NCI-H128 (cell line): ENCODE results near the gene TAAR5.
"Not testable (repeated sequence)": the region's sequence is repeated elsewhere in the genome, so short reads cannot be mapped to it uniquely, and the experiment has no call there.

Source experiments
- DNase-seq: peaks from one replicate; lab custom pipeline; 2025; ENCODE audit not compliant: unreplicated experiment; lab: John Stamatoyannopoulos, UW

TAAR5 gene

DNA sequence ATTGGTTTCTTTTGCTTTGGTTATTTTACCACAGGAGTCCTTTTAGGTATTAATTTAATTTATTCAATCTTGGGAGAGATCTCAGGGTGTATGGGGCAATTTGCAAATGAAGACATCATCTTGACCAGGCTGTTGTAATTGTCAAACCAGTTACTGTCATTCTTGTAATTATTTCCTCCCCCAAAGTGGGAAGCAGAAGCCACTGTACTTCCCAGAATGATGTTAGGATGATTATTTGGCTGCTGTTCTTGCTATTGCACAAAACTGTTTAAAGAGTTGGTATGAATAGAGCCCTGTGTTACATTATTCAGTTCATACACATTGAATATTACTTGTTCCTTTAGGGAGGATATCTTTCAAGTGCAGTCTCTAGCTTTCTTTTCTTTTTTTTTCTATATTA, 17.8 kb downstream of the TAAR5 start:
- DNase-seq, result no peak

DNA sequence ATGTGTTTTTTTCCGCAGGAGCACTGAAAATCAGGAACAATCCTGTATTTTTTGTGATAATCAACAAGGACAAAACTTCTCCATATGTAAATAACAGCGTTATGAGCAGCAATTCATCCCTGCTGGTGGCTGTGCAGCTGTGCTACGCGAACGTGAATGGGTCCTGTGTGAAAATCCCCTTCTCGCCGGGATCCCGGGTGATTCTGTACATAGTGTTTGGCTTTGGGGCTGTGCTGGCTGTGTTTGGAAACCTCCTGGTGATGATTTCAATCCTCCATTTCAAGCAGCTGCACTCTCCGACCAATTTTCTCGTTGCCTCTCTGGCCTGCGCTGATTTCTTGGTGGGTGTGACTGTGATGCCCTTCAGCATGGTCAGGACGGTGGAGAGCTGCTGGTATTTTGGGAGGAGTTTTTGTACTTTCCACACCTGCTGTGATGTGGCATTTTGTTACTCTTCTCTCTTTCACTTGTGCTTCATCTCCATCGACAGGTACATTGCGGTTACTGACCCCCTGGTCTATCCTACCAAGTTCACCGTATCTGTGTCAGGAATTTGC, 19.2 kb downstream of the TAAR5 start, which contains the start of gene TAAR6:
Gene TAAR6, plus strand, starts transcription at position 102 of the 557 bp plus-strand sequence. Its CDS starts 0 bp downstream, at position 102.
- no peak for DNase-seq

DNA sequence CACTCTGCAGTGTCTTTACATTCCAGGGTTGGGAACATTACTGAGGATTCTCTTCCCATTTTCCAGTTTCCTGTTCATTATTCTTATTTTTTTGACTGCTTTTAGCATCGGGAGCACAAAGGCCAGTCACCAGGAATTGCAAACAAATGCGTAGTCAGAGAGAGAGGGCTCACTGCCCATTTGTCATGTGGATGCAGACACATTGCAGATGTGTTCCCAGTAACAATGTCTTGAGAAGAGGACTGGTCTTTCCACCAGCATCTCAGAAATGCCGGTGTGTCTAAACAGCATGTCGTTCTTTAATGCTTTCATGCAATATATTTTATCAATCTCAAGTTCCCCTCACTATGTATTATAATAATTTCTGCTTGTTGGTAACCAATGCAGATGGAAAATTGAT, 20.4 kb downstream of the TAAR5 start:
- DNase-seq, result no peak

GRCh38 chr6:132568611-132569010, 20.9 kb downstream of the TAAR5 start:
- DNase-seq, result no peak

DNA sequence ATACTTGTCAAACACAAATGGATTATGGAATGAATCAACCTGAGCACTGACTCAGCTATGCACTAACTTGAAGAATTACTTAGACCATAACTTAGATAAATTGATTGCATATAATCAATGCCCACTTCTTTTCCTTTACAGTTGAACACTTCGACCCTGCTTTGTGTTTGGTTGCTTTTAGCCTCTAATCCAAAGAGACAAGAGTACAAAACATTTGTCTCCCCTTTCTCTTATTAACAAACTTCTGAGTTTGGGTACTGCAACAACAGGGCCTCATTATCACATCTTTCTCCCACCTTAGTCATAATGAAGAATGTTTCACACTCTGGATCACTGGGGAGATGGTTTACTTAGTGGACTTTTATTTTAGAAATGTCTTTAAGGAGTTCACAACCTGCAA, 22.0 kb downstream of the TAAR5 start:
- no peak for DNase-seq

DNA sequence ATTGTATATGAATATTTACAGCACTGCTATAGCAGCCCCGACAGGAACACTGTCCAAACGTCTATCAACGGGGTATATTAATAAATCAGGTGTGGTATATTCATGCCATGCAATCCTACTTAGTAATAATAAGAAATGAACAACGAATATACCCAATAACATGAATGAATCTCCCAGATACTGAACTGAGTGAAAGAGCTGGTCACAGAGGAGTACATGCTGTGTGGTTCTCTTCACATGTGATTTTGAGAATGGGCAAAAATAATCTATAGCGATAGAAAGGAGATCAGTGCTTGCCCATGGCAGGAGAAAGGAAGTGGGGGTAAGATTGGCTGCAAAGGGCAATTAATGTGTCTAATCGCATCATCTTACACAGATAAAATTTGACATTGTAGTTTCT, 23.1 kb downstream of the TAAR5 start:
- DNase-seq, result no peak

GRCh38 chr6:132560087-132560486, 29.5 kb downstream of the TAAR5 start:
- DNase-seq, result not testable (repeated sequence)

DNA sequence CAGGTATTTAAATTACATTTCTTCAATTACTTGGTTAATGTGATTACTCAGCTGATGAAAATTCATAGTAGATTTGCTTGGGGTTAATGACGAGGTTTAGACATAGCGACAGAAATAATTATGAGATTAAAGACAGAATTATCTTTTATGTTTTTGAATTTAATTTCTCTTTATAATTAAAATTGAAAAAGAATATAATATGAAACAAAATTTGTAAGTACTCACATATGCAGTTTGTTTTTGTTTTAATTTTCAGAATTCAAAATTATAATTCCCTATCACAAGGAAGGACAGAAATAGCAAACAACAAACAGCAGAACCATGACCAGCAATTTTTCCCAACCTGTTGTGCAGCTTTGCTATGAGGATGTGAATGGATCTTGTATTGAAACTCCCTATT, 37.2 kb downstream of the TAAR5 start, which contains the start of gene TAAR8:
Gene TAAR8, plus strand, starts transcription at position 301 of the 400 bp plus-strand sequence. Its CDS starts 21 bp downstream, at position 322.
- no peak for DNase-seq

DNA sequence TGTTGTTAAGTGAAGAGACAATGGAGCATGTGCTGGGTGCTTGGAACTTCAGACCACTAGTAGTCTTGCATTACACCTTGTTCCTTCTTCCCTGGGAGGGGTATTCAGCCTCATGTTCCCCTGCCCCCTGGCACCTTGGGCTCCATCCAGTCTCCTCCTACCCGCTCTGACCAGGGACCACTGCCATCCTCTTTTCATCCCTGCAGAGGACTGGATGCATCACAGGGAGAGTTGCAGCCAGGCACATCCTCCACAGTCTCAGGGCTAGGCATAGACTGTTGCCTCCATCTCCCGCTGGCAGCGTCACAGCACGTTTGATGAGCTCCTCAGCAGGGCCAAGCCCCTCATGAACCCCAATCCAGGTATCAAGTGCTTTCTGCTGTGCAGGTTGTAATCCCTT, 38.3 kb downstream of the TAAR5 start:
- DNase-seq, result no peak

DNA sequence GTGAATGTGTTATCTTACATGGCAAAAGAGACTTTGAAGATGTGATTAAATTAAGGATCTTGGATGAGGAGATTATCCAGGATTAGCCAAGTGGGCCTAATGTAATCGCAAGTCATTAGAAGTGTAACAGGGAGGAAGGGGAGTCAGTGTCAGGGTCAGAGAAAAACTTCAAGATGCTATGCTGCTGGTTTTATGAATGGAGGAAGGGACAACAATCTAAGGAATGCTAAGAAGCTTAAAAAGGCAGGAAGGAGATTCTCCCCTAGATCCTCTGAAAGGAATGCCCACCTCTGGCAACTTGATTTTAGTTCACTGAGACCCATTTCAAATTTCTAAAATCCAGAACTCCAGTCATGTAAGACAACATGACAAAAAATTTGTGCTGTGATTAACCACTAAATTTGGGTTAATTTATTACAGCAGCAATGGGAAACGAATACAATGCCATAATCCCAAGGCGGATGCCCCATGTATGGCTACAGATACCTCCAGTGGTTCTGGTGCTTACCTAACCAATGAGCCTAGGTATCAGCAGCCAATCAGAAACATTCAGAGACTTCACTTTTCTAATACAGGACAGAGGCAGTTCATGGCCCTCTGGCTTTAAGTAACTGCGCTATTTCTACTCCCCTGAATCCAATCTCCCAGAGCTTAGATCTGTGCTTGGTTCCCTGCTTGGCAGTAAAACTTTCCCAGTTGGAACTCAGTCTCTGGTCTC, 40.6 kb downstream of the TAAR5 start:
- DNase-seq, result no peak

- no peak for DNase-seq
These were observed 44.7 kb downstream of the TAAR5 start for GRCh38 chr6:132544826-132545225.
